HT-29 (cell line): ENCODE data around the gene GPS1. TPM values are rescaled to one million over a fixed set of nuclear protein-coding genes. Genes with fewer than 3 reads are reported as not detected.

ENCODE experiments used
- DNase-seq: peaks from one replicate; pipeline ENCODE4 v3.0.0-alpha.2; 2015; ENCODE audit warnings: low spot score
- total RNA-seq: library from RNA; depleted of rRNA; stranded (reverse); fragments of >200 nt; shearing (Covaris generic); gene quantifications from 2 replicates; pipeline ENCODE4 v1.2.3, GENCODE V29; 2014; rRNA removed

Gene GPS1
- 281 and 295 TPM in 2 replicates for total RNA-seq

DNA sequence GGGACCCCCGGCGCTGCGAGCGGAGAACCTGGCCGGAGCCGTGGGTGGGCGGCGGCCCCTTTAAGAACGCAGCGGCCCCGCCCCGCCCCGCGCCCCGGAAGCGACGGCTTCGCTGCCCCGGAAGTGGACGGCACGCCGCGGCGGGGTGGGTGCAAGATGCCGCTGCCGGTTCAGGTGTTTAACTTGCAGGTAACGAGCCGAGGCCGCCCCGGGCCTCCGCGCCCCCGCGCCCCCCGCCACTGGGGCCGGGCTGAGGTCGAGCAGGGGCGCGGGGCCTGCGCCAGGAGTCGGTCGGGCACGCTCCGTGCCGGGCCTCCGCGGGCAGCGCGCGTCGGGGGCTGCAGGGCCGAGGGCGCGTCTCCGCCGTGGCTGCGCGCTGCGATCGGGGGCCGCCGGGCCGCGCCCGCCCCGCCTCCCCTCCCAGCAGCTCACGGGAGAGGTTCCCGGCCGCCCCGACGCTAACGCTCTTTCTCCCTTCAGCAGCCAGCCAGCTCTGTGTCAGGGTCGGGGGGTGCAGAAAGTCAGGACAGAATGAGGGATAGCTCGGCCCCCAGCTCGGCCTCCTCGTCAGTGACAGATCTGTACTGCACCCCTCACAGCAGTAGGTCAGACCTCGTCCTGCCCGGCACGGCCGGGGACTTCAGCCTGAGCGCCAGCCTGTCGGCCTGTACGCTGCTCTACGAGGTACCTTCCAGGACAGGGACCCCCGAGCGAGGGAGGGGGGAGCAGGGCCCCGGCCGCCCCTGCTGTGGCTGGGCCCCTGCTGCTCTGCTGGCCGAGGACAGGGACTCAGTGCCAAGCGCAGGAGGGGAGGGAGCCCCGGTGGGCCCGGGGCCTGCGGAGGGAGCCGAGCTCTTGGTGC lies at the start of gene GPS1, which contains the start of gene RFNG:
TSS of gene GPS1 (plus strand) at position 123 of the 862 bp plus-strand sequence. CDS start at position 157, 34 bp downstream.
TSS of gene RFNG (minus strand) at position 36 of the 862 bp plus-strand sequence. CDS start 45 bp downstream, outside the sequence.
- DNase-seq: peak; percentile 56

DNA sequence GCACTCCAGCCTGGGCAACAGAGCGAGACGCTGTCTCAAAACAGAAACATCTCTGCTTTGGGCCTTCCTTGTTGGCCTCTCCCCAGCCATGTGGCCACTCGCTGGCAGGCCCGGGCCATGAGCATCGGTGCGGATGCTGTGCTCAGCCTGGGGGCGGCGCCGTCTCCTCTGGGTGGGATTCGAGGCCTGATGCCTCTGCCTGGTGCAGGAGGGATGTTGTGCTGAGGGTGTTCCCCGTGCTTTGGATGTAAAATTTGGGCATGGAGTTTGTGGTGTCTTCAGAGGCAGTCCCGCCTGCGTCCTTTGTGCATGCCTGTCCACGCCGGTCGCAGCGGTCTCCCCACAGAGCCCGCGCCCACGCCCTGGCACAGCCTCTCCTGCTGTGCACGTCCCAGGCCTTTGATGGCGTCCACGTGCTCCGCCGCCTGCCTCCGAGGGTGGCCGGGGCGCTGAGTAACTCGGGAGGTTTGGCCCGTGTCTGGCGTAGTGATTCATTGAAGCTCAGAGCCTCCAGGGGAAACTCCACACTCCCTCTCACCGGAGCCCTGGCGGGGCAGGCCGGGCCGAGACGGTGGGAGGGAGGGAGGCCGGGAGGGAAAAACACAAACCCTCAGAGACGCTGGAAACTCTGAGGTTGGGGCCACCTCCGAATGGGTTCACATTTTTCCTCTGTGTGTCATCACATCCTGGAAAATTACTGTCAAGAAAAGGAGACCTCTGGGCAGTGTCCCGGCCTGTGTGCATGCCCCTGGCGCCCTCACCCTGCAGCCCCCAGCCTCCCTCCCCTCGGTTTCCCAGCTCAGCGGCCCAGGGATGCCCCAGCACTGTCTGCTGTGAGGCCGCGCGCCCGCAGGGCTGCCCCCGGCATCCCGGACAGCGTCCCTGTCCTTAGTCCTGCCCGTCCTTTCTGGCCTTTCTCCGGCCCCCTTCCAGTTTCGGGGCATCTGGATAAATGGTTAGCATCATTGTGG lies 48.0 kb upstream of the GPS1 start:
- peak; percentile 65 for DNase-seq

DNA sequence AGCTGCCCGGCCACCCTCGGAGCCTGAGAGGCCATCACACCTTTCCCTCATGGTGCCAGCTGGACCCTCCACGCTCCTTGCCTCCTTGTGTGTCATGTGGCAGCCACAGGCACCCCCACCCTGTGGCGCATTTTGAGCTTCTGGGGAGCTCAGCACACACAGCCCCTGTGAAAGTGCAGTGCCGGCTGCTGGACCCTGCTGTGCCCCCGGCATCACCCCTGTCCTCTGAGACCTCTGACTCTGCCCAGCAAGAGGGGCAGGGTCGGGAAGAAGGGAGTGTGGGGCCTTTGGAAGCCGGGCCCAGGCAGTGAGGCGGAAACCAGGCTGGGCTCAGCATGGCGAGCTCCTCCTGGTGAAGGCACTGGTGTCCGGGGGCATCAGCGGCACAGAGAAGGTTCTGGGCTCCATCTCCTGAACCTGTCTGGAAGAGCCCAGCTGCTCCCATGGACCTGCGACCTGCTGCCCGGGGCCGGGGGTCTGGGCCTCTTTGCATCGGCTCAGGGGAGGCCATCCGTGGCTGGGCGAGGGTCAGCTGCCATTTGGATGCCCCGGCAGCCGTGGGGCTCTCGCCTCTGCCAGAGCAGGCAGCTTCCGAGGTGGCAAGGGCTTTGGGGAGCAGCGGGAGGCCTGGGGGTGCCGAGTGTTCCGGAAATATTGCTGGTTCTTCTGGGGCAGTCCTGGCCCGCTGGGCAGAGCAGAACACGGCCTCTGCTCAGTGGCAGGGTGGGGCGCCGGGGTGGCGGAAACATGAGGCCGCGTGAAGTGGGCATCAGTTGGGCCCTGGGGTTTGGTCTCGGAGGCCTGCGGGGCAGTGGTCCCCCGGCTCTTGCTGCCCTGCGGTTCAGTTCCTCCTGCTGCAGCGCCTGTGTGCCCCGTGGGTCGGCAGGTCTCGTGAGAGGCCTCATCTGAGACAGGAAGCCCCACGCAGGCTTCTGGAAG lies 46.9 kb upstream of the GPS1 start:
- DNase-seq: no peak

DNA sequence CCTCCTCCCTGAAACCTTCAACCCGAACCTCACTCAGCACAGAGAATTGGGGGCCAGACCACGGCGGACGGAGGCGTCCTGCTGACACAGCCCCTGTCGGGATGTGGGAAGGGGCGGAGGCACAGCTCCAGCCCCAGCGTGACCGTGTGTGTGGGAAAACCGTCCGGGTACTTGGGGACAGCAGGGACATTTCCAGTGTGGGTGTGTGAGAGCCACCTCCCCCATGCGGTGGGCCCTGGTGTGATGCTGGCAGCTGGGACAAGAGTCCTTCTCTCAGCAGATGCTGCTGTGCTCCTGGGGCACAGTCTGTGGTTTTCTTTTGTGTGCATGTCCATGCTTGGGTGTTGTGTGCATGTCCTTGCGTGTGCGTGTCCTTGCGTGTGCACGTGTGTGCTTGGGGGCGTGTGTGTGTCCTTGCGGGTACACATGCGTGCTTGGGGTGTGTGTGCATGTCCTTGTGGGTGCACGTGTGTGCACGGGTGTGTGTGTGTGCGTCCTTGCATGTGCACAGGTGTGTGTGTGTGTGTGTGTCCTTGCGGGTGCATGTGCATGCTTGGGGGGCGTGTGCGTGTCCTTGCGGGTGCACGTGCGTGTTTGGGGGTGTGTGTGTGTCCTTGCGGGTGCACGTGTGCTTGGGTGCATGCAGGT lies 45.9 kb upstream of the GPS1 start:
- no peak for DNase-seq

DNA sequence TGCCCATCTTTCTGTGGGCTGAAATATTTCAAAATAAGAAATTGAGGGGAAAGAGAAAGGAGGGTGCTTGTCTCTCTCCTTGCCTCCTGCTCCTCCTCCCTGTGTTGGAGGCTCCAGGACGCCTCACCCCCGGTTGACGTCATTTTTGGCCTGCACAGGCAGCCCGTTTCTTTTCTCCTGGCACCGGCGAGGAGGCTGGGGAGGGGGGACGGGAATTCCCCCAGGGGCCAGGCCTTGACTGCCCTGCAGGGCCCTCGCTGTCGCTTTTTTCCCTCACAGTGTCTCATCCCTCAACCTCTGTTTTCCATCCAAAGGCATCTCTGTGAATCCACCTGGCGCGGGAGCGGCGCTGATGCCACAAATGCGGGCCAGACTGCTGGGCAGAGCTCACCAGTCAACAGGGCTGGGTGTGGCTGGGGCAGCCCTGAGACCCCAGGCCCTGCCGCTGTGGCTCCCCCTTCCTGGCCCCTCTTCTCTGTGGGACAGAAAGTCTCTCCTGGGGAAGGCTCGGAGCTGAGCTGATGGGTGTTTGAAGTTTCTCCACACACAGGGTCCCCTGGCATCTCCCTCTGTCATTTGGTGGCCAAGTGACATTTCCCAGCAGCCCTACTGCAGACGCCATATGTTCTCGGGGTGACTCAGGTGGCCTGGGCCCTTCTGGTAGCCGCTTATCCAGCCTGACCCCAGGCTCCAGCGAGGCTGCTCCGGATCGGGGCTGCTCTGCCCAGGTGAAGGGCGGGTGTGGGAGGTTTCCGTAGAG lies 45.0 kb upstream of the GPS1 start:
- DNase-seq: no peak

DNA sequence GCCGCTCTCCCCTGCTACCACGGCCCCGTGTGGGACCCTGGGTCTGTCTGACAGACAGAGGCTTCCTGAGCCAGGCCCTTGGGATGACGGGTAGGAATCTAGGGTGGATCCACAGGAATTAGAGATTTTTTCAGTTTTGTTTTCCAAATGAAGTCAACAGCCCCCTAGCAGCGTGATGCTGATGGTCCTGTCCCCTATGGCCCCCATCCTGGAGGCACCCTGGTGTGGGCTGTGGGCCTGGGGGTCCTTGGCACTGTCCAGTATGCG lies 44.5 kb upstream of the GPS1 start:
- no peak for DNase-seq

DNA sequence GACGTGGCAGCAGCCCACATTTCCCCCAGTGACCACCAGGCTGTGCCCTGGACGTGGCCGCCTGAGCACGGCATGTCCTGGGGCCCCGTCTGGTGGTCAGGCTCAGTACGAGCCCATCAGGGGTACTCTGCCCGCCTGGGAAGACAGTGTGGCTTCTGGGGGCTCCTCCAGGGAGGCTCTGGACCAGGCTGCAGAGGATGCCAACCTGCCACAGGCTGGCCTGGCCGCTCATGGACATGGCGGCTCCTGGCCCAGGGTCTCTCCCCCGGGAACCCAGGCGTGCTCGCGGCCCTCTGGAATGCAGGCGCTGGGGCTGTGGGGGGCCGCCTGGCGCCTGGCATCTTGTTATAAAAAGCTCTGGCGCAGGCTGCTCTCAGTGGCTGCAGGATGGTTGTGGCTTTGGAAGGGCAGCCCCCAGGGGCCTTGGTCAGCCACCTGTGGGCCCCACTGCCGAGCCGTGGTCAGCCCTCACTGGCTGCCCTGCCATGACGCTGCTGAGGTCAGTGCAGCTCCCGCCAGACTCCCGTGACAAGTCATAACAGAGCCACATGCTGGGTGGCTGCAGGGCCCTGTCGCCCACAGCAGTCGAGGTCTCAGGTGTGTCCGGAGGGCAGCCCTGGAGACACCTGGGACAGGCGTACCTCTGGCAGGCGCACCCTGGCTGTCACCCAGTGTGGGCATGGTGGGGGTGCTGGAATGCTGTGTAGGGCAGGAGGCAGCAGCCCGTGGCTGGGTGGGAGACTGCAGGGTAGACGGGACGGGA lies 44.0 kb upstream of the GPS1 start:
- DNase-seq: no peak

DNA sequence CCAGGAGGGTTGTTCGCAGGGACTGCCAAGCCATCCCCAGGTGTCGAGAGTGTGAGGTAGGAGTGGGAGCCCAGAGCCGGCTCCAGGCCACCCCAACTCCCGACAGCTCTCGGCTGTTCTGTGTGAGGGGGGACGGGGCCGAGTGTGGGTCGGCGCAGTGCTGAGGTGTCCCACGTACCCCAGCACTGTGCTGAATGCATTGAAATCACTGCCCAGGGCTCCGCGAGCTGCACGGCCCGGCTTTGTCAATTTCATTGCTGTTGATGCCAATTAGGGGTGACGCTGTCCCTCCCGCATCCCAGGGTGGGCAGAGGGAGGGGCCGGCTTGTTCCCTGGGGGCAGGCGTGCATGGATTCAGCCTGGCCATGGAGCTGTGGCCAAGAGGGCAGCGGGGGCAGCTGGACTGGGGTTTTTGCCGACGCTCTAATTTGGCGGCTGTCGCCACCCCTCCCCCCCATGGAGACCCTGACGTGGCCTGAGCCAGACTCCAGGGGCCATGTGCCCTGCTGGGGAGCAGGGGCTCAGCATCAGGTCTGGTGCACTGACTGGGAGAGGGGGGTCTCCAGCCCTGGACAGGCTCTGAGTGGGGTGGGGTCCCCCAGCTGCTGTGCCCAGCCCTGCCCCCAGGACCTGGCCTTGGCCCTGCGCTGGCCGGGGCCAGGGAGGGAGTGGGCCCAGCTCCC lies 43.3 kb upstream of the GPS1 start:
- DNase-seq: no peak

DNA sequence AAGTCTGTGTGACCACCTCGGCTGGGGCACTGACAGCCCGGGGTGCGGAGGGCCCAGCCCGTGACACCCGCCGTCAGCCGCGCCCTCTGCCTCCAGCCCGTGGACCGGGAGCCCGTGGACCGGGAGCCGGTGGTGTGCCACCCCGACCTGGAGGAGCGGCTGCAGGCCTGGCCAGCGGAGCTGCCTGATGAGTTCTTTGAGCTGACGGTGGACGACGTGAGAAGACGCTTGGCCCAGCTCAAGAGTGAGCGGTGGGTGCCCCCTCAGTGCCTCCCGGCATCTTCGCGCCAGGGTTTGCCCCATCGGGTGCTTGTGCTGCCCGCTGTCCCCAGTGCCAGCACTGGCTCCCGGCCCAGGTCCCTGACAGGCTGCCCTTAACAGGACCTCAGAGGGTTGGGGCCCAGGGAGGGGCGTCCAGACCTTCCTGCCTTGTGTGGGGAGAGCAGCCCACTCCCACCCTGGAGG lies 42.7 kb upstream of the GPS1 start:
- DNase-seq: no peak

DNA sequence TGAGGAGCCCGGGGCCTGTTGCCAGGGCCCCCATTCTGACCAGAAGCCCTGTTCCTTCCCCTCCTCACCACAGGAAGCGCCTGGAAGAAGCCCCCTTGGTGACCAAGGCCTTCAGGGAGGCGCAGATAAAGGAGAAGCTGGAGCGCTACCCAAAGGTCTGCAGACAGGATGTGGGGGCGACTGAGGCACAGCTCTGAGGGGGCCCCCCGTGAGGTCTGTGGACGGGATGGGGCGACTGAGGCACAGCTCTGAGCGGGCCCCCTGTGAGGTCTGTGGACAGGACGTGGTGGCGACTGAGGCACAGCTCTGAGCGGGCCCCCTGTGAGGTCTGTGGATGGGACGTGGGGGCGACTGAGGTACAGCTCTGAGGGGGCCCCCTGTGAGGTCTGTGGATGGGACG lies 42.3 kb upstream of the GPS1 start:
- DNase-seq: no peak

DNA sequence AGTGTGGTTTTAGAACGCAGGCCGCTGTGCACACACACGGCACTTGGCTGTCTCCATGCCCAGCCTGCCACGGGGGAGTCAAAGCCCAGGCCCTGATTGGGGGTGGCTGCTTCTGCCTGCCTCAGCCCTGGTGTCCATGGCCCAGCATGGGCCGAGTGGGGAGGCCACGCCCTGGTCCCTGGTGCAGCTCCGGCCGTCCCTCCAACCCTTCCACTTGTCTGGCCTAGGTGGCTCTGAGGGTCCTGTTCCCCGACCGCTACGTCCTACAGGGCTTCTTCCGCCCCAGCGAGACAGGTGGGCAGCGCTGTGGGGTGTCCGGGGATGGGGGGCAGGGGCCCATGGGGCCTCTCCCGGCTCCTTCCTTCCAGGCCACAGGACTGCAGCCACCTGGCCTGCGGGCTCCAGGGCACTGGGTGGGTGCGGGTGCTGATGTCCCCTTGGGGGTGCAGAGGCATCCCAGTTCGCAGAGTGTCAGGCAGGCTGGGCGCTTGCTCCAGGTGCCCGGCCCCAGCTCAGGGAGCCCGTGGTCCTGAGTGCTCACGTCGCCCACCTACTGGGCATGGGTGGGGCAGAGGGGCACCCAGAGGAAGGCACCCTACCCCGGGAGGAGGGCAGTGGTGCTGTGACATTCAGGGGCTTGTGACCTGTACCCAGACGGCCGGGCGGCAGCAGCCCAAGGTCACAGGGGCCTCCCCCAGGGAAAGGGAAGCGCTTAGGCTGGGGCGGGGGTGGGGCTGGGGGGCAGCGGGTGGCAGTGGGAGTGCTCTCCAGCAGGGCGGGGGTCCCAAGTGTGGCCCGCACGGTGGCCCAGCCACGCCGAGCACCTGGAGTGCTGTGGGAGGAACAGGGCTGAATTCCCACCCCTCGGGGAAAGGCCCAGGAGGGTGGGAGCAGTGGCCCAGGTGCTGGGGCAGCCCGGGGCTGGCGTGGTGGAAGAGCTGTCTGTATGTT lies 40.8 kb upstream of the GPS1 start:
- DNase-seq: no peak

DNA sequence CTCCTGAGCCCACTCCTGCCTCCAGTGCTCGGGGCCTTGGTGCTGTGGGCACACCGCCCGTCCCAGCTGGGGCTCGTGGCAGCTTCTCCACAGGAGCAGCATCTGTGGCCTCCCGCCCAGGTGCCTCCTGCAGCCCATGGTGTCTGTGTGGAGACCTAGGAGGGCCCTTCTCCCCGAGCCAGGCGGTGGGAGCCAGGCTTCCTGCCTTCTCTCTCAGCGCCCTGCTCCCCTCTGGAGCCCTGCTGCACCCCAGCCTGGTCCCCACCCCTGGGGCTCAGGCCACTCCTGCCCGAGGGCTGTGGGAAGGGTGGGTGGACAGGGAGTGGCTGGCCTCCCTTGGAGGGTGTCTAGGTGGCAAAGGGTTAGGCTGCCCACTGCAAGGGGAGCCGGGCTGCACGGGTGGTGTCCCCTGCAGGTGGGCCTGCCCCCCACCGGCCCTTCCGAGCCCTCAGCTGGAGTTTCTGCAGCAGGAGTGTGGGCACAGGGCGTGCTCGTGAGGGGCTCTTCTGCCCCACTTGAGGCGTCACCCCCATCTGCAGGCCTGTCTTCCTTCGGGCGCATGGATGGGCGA lies 40.0 kb upstream of the GPS1 start:
- no peak for DNase-seq

DNA sequence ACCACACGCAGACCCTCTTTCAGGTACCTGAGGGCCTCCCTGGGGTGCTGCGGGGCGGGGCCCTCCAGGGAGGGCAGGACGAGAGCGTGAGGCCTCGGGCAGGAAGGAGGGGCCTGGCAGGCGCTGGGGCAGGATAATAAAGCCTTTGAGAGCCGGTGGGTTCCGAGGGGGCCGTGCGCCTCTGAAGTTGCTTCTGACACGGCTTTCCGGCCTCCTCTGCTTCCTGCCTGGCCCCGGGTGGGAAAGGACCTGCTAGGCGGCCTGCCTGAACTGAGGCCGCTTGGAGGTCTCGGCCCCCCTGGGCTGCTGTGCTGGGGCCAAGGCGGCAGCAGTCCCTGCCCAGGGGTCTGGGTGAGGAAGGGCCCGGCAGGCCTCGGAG lies 39.4 kb upstream of the GPS1 start:
- no peak for DNase-seq

DNA sequence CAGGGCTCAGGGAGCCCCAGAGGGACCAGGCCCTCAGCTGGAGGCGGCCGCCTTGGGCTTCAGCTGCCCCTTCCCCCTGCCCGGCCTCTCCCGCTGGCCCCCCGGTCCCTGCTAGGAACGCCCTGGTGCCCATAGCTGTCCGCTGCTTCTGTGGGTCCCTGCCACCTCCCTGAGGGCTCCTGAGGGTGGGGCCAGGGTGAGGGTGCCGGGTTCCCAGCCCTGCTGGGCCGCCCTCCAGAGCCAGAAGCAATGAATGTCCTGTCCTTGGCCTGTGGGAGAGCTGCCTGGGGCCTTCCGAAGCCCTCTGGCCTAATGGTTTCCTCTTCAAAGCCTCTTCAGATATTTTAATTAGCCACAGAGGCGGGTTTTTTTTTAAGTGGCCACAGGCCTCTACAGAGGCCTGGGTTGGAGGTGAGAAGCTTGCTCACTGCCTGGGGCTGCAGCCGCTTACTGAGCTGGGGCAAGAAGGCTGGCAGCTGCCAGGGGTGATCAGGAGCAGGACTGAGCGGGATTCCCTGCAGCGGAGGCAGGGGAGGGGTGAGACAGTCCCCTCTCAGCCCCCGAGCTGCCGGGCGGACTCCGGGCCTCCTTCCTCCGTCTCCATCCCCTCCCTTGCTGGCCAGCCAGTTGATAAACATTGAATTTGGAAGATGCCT lies 38.9 kb upstream of the GPS1 start:
- no peak for DNase-seq

DNA sequence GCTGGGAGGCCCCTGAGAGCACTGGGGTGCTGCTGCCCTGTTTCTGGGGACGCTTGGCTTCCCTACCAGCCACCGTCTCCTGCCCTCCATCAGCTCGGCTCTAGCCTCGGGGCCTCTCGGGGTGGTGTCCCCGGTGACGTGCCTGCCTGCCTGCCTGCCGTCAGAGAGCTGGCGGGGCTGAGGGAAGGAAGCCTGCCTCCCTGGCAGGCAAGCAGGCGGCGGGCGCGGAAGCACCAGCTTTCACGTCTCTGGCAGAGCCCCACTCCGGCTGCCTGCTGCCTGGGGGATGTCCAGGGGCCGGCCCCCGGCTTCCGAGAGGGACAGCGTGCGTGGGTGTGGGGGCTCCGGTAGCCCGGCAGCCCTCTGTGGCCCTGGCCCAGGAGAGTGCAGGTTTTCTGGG lies 38.4 kb upstream of the GPS1 start:
- DNase-seq: no peak

DNA sequence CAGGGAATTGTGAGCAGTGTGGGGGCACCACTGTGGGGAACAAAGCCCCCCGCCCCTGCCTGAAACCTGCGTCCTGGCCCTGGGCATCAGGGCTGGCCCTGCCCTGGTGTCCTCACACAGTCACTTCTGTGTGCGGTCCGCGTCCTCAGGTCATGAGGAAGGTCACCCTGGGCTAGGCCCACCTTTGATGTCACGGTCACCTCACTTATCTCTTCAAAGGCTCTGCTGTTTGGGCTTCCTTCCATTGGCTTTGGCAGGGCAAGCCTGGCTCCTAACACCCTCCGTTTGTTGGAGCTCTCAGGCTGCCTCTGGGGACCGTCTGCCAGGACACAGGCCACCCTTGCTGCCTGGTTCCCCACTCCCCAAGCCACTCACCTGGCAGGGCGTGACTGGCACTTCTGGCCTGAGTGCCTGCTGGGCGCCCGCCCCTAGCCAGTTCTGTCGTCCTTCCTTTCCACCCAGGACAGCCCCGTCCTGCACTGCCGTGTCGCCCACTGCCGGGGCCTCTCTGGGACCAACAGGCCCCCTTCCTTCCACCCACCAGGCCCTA lies 37.9 kb upstream of the GPS1 start:
- no peak for DNase-seq
